GM18502 (cell line): Measurements from ENCODE around the gene TFCP2.

Experiments used
- ATAC-seq: cut with Tn5 transposase; IDR thresholded peaks from one replicate; pipeline ENCODE4 v1.9.1; 2021; ENCODE audit warnings: mild to moderate bottlenecking; ENCODE audit not compliant: unreplicated experiment, poor library complexity

TFCP2 gene

DNA sequence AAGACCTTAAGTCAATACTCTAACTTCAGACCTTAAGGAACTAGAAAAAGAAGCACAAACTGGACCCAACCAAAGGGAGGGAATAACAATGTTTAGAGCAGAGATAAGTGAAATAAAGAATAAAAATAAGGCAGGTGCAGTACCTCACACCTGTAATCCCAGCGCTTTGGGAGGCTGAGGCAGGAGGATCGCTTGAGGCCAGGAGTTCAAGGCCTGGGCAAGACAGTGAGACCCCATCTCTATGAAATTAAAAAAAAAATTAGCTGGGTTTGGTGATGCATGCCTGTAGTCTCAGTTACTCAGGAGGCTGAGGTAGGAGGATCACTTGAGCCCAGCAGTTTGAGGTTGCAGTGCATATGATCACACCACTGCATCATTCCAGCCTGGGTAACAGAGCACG lies 9.1 kb downstream of the TFCP2 start:
- ATAC-seq = no peak

DNA sequence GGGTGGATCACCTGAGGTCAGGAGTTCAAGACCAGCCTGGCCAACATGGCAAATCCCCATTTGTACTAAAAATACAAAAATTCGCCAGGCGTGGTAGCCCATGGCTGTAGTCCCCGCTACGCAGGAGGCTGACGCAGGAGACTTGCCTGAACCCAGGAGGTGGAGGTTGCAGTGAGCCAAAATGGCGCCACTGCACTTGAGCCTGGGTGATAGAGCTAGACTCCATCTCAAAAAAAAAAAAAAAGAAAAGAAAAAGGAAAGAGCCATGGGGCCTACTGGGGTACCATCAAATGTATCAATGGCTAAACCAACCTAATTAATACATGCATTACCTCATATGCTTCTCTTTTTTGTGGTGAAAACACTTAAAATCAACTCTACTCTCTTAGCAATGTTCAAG lies 10.7 kb downstream of the TFCP2 start:
- ATAC-seq = no peak

DNA sequence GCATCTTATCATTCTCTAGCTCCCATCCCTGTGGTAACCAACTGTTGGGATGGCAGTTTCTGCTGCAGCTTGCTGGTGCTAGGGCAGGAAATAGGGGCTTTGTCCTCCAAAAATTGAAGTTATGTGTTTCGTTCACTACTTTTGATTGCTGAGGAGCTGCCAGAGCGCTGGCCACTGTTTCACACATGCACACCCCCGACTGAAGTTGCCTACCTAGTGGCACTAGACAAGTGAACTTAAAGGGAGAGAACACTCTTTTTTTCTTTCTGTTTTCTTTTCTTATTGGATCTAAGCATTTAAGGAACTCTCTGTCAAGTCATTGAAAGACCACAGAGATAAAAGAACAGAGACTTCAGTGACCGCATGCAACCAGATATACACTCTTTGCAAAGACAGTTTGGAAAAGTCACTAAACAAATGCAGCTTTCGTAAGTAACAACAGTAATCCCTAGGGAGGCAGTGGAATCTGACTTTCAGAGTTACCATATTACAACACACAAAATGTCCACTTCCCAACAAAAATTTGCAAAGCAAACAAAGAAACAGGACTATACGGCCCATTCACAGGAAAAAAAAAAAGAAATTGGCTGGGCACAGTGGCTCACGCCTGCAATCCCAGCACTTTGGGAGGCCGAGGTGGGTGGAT lies 12.0 kb downstream of the TFCP2 start:
- no peak for ATAC-seq

DNA sequence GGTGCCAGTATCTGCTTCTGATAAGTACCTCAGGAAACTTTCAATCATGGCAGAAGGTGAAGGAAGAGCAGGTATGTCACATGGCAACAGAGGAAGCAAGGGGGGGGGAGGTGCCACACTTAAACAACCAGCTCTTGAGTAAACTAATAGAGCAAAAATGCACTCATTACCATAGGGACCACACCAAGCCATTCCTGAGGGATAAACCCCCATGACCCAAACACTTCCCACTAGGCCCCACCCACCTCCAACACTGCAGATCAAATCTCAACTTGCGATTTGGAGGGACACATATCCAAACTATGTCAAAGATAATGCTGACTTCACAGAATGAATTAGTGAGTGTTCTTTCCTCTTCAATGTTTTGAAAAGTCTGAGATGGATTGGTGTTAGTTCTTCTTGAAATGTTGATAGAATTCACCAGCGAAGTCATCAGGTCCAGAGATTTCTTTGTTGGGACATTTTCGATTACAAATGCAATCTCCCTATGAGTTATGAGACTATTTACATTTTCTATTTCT lies 16.6 kb downstream of the TFCP2 start:
- ATAC-seq = no peak

DNA sequence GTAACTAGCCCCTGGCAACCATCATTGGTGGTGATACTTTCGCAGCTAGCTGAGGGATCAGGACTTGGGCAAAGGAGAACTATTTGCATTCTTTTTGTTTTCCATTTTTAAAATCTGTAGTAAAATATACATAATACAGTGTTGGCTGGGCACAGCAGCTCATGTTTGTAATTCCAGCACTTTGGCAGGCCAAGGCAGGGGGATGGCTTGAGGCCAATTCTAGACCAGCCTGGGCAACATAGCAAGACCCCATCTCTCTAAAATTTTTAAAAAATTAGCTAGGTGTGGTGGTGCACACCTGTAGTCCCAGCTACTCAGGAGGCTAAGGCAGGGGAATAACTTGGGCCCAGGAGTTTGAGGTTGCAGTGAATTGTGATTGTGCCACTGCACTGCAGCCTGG lies 20.0 kb downstream of the TFCP2 start:
- ATAC-seq = no peak

DNA sequence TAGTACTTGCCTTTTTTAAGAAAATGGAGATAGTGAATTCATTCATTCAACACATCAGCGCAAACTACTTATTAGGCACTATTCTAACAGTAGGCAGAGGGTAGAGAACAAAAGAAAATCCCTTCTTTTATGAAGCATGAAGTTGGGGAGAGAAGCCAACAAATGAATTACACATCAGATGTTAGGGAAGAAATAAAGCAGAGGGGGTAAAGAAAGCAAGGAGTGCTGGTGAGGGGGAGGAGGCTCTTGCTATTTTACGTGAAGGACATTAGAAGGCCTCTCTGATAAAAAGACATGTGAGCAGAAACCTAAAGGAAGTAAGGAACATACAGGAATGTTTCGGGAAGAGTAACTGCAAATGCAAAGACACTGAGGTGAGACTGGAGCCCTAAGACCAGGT lies 22.2 kb downstream of the TFCP2 start:
- no peak for ATAC-seq

DNA sequence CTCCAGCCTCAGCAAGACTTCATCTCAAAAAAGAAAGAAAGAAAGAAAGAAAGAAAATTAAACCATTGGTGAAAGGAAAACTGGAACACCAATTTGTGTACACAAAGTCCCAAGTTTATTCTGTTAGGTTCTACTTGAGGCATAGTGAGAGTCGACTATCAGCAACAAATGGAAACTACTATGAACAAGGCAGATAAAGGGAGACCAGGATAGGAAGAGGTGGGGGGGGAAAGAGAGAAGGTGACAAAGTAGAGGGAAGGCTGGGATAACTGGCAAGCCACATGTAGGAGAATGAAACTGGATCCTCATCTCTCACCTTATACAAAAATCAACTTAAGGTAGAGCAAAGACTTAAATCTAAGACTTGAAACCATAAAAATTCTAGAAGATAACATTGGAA lies 25.6 kb downstream of the TFCP2 start:
- no peak for ATAC-seq

DNA sequence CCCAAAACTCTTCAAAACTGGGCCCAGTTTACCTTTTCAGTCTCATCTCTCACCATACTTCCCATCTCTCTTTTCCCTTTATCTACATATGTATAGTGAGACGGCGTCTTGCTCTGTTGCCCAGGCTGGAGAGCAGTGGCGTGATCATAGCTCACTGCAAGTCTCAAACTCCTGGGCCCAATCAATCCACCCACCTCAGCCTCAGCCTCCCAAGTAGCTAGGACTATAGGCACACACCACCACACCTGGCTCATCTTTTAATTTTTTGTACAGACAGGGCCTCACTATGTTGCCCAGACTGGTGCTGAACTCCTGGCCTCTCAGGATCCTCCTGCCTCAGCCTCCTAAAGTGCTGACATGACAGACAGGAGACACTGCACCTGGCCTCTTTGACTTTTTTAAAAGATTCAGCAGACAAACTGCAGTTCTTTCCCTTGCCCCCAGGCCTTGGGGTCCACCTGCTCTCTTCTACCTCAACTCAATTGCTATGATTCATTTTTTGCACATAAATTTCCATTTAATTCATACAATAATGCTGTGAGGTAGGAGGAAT lies 33.6 kb downstream of the TFCP2 start:
- ATAC-seq = no peak

DNA sequence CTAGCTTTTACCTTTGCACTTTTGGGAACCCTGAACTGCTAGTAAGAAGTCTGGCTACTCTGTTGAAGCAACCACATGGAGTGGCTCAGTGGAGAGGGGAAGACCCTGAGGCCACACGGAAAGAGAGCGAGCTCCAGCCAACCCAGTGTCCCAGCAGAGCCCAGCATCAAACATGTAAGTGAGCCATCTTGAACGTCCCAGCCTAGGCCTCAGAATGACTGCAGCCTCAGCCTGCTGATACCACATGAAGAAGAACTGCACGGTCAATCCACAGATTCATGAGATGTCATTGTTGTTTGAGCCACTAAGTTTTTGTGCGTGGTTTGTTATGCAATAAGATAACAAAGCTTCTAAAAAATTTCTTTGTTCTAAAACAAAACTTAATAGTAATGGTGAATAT lies 40.2 kb downstream of the TFCP2 start:
- ATAC-seq = no peak

DNA sequence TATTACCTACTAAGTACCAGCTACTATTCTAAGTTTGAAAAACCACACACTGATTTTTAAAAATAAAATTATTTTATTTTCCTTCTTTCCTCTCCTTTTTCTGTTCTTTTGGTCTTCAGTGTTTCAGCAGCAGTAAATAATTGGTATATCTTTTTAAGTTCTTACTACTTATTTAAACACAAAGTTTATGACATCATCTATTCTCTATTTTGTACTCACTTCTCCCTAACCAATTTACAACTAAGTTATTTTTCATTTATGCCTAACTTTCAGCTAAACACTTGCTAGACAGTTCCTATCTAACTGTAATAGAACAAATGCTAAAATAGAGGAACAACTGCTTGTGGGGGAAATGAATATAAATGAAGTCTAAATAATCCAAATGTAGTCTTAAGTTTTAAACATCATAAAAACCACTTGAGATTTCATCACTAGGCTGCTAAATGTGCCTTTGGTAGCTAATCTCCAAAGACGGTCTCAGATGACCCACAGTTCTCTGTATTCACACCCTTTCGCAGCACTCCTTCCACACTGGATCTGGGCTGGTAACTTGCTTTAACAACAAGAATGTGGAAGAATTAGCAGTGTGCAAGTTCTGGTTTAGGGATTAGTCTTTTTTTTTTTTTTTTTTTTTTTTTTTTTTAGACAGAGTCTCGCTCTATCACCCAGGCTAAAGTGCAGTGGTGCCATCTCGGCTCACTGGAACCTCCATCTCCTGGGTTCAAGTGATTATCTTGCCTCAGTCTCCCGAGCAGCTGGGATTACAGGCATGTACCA lies 41.0 kb downstream of the TFCP2 start:
- no peak for ATAC-seq

DNA sequence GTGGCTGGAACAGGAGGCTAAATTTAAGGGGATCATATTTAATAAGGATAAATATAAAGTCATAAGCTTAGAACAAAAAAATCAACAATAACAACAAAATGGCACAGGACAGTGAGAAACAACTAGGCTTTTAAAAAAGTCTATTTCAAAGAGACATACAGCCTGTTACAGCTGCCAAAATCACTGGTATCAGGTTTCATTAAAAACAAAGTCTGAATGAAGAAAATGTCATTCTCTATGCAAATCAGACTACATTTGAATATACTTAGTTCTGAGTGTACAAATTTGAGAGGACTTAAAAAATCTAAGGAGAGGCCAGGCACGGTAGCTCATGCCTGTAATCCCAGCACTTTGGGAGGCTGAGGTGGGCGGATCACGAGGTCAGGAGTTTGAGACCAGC lies 44.0 kb downstream of the TFCP2 start:
- ATAC-seq = no peak

DNA sequence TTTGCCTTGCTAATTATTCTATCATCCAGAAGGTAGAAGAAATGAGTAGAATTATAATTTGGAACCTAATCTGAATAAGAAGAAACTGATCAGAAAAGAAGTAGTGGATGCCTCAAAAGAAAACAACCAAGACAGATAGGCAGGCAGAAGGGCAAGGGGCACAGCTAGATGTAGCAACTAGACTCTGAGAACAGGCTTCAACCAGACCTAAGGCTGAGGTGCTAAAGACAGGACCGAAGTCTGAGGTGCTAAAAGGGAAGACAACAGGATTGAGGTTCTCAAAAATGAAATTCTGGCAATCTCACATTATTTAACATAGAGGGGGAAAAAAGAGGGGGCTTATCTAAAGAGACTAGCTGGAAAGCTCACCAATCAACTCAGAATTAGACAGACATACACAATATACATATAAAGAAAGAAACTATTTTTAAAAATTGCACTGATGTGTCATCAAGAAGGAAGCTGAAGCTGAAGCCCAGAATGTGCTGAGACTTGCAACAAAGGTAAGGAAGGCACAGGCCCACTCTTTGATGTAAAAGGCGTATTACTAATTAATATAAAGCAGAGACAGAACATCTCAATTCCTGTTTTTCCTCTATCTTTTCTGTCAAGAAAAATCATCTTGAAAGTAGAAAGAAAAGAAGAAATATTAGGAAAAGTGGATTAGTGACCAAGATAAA lies 45.7 kb downstream of the TFCP2 start:
- no peak for ATAC-seq

DNA sequence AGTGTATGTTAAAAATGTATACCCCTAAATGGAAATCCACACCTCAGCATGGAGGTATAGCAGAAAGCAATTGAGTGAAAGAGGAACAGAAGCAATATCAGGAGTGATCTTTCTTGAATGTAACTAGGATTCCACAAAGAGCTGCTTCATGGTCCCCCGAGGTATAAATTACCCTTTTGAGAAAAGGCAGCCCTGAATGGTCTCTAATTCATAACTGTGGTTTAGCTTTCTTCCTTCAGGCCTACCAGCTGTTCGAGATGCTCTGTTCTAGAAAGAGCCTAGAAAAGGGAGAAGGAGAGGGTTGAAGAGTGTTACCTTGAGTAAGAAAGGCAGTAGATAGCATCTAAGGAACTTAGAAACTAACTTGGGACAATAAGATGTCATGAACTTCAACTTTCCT lies 46.6 kb downstream of the TFCP2 start:
- no peak for ATAC-seq

DNA sequence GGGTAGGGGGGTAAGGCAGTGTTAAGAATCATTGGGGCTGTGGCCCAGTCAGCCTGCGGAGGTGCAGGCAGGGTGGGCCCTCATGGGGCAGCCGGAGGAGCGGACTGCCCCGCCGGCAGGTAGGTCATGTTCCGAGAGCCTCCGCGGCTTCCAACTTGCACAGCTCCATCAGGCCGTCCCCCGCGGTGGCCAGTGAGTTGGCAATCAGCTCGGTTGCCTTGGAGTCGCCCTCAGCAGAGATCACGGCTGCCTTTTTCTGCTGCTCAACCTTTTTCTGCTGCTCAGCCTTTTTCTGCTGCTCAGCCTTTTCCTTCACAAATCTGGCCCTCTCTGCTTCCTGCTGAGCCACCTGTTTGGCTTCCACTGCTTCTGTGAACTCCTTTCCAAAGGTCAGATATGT lies 48.4 kb downstream of the TFCP2 start:
- ATAC-seq = no peak

DNA sequence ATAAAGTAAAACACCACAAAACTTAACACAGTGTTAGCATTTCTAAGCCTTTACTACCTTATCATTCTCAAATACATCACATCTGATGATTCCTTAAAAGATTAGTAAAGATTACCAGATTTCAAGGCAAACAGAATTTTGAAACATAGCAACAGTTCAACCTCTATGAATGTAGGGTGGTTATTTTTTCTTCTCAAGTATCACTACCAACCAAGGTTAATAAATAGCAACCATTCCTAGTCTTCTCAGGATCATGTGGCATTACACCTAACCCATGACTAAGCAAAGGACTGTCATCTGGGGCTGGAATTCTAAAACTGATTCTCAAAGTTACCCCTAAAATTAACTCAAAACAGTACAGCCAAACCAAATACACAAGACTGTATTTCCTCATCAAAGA lies 50.1 kb downstream of the TFCP2 start:
- no peak for ATAC-seq

DNA sequence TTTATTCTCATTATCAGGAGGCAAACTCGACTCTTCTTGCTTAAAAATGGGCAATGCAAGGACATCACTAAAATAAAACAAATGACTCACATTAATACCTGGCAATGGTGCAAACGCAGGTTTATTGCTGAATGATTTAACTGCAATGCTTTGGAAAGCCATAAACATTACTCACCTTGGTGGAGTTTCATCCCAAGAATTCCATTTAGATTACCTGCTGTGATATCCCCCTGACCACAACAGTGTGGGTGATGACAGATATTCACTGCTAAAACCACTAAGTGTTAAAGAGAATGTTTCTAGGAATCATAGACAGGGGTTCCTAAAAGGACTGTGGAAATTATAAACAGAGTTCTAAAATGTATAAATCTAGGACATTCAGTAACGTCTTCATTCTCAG lies 54.2 kb downstream of the TFCP2 start:
- ATAC-seq = no peak

DNA sequence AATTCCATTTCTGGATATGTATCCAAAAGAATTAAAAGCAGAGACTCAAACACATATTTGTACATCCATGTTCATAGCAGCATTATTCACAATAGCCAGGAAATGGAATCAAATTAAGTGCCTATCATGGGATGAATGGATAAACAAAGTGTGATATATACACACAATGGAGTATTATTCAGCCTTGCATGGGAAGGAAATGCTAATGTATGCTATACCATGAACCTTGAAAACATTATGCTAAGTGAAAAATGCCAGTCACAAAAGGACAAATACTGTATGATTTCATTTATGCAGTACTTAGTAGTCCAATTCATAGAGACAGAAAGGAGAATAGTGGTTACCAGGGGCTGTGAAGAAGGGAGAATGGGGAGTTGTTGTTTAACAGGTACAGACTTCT lies 57.4 kb downstream of the TFCP2 start:
- no peak for ATAC-seq

DNA sequence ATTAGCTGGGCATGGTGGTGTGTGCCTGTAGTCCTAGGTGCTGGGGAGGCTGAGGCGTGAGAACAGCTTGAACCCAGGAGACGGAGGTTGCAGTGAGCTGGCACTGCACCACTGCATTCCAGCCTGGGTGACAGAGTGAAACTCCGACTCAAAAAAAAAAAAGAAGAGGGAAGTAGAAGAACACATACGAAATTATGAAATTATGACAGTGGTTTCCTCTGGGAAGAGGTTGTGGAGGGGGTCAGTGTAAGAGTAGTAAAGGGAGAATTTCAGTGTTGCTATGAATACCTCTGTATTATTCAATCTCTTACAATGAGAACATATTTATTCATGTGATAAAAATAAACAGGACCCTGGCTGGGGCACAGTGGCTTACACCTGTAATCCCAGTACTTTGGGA lies 64.8 kb downstream of the TFCP2 start:
- ATAC-seq = no peak

DNA sequence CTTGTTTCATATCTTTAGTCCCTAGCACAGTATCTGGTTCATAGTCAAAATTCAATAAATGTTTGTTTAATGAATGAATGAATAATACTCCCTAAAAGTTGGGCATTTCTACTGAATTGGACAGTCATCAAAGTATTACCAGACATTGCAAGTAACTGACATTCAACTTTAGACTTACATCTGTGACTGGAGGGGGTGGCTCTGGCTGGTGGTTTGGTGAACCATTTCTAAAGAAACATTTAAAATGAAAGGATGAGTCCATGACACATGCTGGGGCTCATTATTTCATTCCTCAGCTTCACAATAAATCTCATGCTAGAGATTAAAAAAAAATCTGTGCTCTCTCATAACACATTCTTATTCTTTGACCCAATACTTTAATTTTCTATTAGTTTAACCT lies 69.0 kb downstream of the TFCP2 start:
- ATAC-seq = no peak

DNA sequence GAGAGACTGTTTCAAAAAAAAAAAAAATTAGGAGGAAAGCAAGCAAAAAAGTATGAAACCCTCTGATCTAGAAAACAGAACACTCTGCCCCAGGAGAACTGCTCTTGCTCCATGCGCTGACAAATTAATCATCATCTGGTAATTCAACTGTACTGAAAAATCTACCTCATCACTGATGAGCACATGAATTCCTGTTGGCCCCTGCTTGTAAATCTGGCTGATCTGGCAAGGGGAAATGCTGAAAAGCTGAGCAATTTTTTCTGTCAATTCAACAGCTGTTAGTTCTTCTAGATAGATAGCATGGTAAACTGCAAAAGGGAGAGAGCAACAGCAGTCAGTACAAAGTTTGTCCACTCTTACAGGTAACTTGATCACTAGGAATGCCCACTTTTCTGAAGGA lies 74.3 kb downstream of the TFCP2 start:
- no peak for ATAC-seq

DNA sequence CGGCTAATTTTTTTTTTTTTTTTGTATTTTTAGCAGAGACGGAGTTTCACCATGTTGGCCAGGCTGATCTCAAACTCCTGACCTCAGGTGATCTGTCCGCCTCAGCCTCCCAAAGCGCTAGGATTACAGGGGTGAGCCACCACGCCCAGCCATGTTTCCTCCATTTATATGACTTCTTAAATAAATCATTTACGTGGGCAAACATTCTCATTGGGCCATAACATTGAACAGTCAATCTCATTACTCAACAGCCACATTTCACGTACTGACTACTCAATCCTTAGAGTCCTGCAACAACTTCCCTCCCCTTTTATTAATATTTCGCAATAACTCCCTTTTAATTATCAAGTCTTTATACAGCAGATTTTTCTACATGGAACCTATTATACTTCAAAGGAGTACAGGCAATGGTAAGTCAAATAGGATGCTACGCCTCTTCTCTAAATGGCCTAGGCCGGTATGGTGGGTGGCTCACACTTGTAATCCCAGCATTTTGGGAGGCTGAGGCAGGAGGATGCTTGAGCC lies 82.2 kb downstream of the TFCP2 start:
- no peak for ATAC-seq
